ENCODE measurements around the gene KCNB1.

DNA sequence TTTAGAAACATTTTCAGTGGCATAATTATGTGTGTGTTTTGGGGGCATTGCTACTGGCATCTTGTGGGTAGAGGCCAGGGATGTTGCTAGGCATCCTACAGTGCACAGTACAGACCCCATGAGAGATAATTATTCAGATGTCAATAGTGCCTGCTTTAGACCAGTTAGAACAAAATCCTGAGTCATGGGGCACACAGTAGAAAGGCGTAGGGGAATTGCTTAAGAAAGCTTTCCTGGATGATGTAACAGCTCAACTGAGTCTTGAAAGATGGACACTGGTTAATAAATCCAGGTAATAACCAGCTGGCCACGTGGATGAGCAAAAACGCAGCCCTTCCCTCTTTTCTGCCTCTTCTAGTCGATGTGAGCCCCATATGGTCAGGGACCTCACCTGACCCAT lies 51.1 kb downstream of the KCNB1 start:
- no peak for TF ChIP-seq POLR2A (IDR thresholded peaks at IDR 0.05)
- TF ChIP-seq EP300 (IDR thresholded peaks at IDR 0.05; ENCODE audit: low read depth), result no peak
- TF ChIP-seq, protein P1, sequence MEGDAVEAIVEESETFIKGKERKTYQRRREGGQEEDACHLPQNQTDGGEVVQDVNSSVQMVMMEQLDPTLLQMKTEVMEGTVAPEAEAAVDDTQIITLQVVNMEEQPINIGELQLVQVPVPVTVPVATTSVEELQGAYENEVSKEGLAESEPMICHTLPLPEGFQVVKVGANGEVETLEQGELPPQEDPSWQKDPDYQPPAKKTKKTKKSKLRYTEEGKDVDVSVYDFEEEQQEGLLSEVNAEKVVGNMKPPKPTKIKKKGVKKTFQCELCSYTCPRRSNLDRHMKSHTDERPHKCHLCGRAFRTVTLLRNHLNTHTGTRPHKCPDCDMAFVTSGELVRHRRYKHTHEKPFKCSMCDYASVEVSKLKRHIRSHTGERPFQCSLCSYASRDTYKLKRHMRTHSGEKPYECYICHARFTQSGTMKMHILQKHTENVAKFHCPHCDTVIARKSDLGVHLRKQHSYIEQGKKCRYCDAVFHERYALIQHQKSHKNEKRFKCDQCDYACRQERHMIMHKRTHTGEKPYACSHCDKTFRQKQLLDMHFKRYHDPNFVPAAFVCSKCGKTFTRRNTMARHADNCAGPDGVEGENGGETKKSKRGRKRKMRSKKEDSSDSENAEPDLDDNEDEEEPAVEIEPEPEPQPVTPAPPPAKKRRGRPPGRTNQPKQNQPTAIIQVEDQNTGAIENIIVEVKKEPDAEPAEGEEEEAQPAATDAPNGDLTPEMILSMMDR (IDR thresholded peaks at IDR 0.05), result no peak
- no peak for TF ChIP-seq POLR2AphosphoS5 (IDR thresholded peaks at IDR 0.05)

All from transverse colon (tissue), 4 donors.